Lung (tissue), 5 donors: ENCODE results near the gene CELSR3. TPM values are rescaled to one million over a fixed set of nuclear protein-coding genes. Genes with fewer than 3 reads are reported as not detected.

Experiments used
- polyA plus RNA-seq, 2 donors: library from polyadenylated mRNA; stranded (reverse); fragments of 200-250 nt; gene quantifications; one replicate each; pipeline ENCODE4 v1.2.1, GENCODE V29; 2013
- small RNA-seq: library from RNA; depleted of rRNA; stranded (forward); fragments of <200 nt; gene quantifications from one replicate; pipeline ENCODE3, GENCODE V24; 2014; ENCODE audit warnings: low replicate concordance
- total RNA-seq, 2 donors: library from RNA; depleted of rRNA in 1 of 2; stranded (reverse); fragments of >200 nt in 1 of 2; gene quantifications; one replicate each; pipeline ENCODE4 v1.2.1, GENCODE V29; 2014 to 2021
- donor health status: Bipolar disorder and iron deficiency.
- donor health status: healthy.
- donor health status: DM: yes; HTN: yes; CAD: no.

CELSR3 gene
- total and polyA plus RNA-seq, 4 donors = 0.71 to 2.0 (median 1.4) TPM

Small RNA genes lying within 50 kb of the gene (small RNA-seq; reads per million reads assigned to genes)
- not detected for gene AC141002.1

Other genes with a start within 250 kb of the CELSR3 start
- gene PLXNB1, start 232.8 kb downstream of the CELSR3 start, total RNA-seq = 100 to 1,000 TPM in 1 of 2 donors, 10 to 100 TPM in 1; 89.8 to 123 TPM
- 10 to 100 TPM; 36.0 to 82.4 TPM for gene PLXNB1, start 232.8 kb downstream of the CELSR3 start, polyA plus RNA-seq
- 10 to 100 TPM in 1 of 2 donors, 1 to 10 TPM in 1; 8.4 to 14.4 TPM for gene CCDC51, start 222.8 kb downstream of the CELSR3 start, total RNA-seq
- 10 to 100 TPM in 1 of 2 donors, 1 to 10 TPM in 1; 6.6 to 13.8 TPM for gene CCDC51, start 222.8 kb downstream of the CELSR3 start, polyA plus RNA-seq
- gene TMA7, start 222.6 kb downstream of the CELSR3 start, total RNA-seq = 100 to 1,000 TPM; 152 to 176 TPM
- 100 to 1,000 TPM; 302 to 985 TPM for gene TMA7, start 222.6 kb downstream of the CELSR3 start, polyA plus RNA-seq
- 1 to 10 TPM; 7.1 to 7.6 TPM for gene ATRIP, start 216.1 kb downstream of the CELSR3 start, total RNA-seq
- gene ATRIP, start 216.1 kb downstream of the CELSR3 start, polyA plus RNA-seq = 1 to 10 TPM; 4.8 to 5.4 TPM
- 100 to 1,000 TPM in 1 of 2 donors, 10 to 100 TPM in 1; 70.5 to 184 TPM for gene SHISA5, start 158.7 kb downstream of the CELSR3 start, total RNA-seq
- 100 to 1,000 TPM in 1 of 2 donors, 10 to 100 TPM in 1; 87.2 to 176 TPM for gene SHISA5, start 158.7 kb downstream of the CELSR3 start, polyA plus RNA-seq
- 10 to 100 TPM in 1 of 2 donors, 1 to 10 TPM in 1; 9.4 to 14.8 TPM for gene PFKFB4, start 106.1 kb downstream of the CELSR3 start, total RNA-seq
- 10 to 100 TPM in 1 of 2 donors, 1 to 10 TPM in 1; 3.6 to 15.9 TPM for gene PFKFB4, start 106.1 kb downstream of the CELSR3 start, polyA plus RNA-seq
- gene UCN2, start 99.1 kb downstream of the CELSR3 start, total RNA-seq = under 1 TPM in 1 of 2 donors, not detected in 1; 0.18 TPM
- under 1 TPM; 0.07 to 0.16 TPM for gene UCN2, start 99.1 kb downstream of the CELSR3 start, polyA plus RNA-seq
- 10 to 100 TPM in 1 of 2 donors, 1 to 10 TPM in 1; 8.9 to 18.7 TPM for gene COL7A1, start 67.6 kb downstream of the CELSR3 start, total RNA-seq
- 1 to 10 TPM; 4.3 to 8.2 TPM for gene COL7A1, start 67.6 kb downstream of the CELSR3 start, polyA plus RNA-seq
- gene UQCRC1, start 53.2 kb downstream of the CELSR3 start, total RNA-seq = 100 to 1,000 TPM in 1 of 2 donors, 10 to 100 TPM in 1; 98.5 to 188 TPM
- gene UQCRC1, start 53.2 kb downstream of the CELSR3 start, polyA plus RNA-seq = 100 to 1,000 TPM; 164 to 225 TPM
- gene TMEM89, start 41.1 kb downstream of the CELSR3 start, total RNA-seq = not detected
- gene TMEM89, start 41.1 kb downstream of the CELSR3 start, polyA plus RNA-seq = under 1 TPM in 1 of 2 donors, not detected in 1; 0.22 TPM
- gene SLC26A6, start 27.4 kb downstream of the CELSR3 start, total RNA-seq = 10 to 100 TPM; 14.6 to 24.5 TPM
- gene SLC26A6, start 27.4 kb downstream of the CELSR3 start, polyA plus RNA-seq = 10 to 100 TPM; 16.3 to 22.9 TPM
- 10 to 100 TPM; 10.2 to 22.0 TPM for gene NCKIPSD, start 23.0 kb upstream of the CELSR3 start, total RNA-seq
- 10 to 100 TPM in 1 of 2 donors, 1 to 10 TPM in 1; 9.0 to 13.0 TPM for gene NCKIPSD, start 23.0 kb upstream of the CELSR3 start, polyA plus RNA-seq
- gene IP6K2, start 54.3 kb upstream of the CELSR3 start, total RNA-seq = 100 to 1,000 TPM in 1 of 2 donors, 10 to 100 TPM in 1; 54.3 to 128 TPM
- 10 to 100 TPM; 55.2 to 67.6 TPM for gene IP6K2, start 54.3 kb upstream of the CELSR3 start, polyA plus RNA-seq
- gene PRKAR2A, start 185.0 kb upstream of the CELSR3 start, total RNA-seq = 10 to 100 TPM; 24.2 to 72.8 TPM
- gene PRKAR2A, start 185.0 kb upstream of the CELSR3 start, polyA plus RNA-seq = 10 to 100 TPM; 10.3 to 16.7 TPM
- gene SLC25A20, start 236.0 kb upstream of the CELSR3 start, total RNA-seq = 10 to 100 TPM in 1 of 2 donors, 1 to 10 TPM in 1; 8.1 to 19.3 TPM
- gene SLC25A20, start 236.0 kb upstream of the CELSR3 start, polyA plus RNA-seq = 10 to 100 TPM; 12.1 to 17.1 TPM